Gastrocnemius medialis (tissue), 4 donors: ENCODE results near the gene S100A14. TPM values are rescaled to one million over a fixed set of nuclear protein-coding genes. Genes with fewer than 3 reads are reported as not detected.
"Not testable (repeated sequence)": the region's sequence is repeated elsewhere in the genome, so short reads cannot be mapped to it uniquely, and the experiment has no call there.

Experiments
- ATAC-seq, 2 donors: fragments of 150-250 bp; one replicate each; pipeline ENCODE4 v1.9.1; 2016
- DNase-seq, 2 donors: peaks; one replicate each; pipeline ENCODE4 v3.0.0-alpha.2; 2019
- H3K27ac ChIP-seq, 4 donors: fragments of 200-600 bp; sonication (generic); 1 replicate in 1 of 4; 2 replicates in 3 of 4; pipeline ENCODE4 v1.5.1; 2016 to 2018; ENCODE audit warnings: mild to moderate bottlenecking in 2 of 4, moderate library complexity in 1 of 4
- H3K27me3 ChIP-seq, 3 donors: fragments of 200-600 bp; sonication (generic) in 2 of 3; 1 replicate in 1 of 3; 2 replicates in 2 of 3; pipeline versions ENCODE4 v1.5.1 to v1.6.0; 2016 to 2019; ENCODE audit warnings: mild to moderate bottlenecking in 1 of 3, moderate library complexity in 1 of 3
- H3K36me3 ChIP-seq, 2 donors: fragments of 200-600 bp; sonication (generic) in 1 of 2; one replicate each; pipeline ENCODE4 v1.5.1; 2017 to 2018
- H3K4me1 ChIP-seq, 2 donors: fragments of 200-600 bp; sonication (generic) in 1 of 2; one replicate each; pipeline ENCODE4 v1.5.1; 2016 to 2017; ENCODE audit warnings: mild to moderate bottlenecking in 2 of 2
- H3K4me3 ChIP-seq, 4 donors: fragments of 200-600 bp; sonication (generic) in 3 of 4; 1 replicate in 1 of 4; 2 replicates in 3 of 4; pipeline ENCODE4 v1.5.1; 2016 to 2019; ENCODE audit warnings: mild to moderate bottlenecking in 2 of 4
- H3K9me3 ChIP-seq, 3 donors: fragments of 200-600 bp; sonication (generic) in 2 of 3; 1 replicate in 1 of 3; 2 replicates in 2 of 3; pipeline ENCODE4 v1.5.1; 2016 to 2019
- POLR2A ChIP-seq, 2 donors: fragments of 450-650 bp; IDR thresholded peaks; one replicate each; pipeline ENCODE4 v1.6.1; 2017; ENCODE audit warnings: antibody characterized with exemption in 2 of 2, mild to moderate bottlenecking in 2 of 2, moderate library complexity in 2 of 2
- in situ Hi-C, 4 donors: fragments of 200-750 bp; cut with MboI; loops; one replicate each; pipeline versions ENCODE4 v1.15.0 to v1.8.0; 2017; ENCODE audit warnings: low sequenced_read_pairs in 4 of 4
- intact Hi-C: fragments of 100-400 bp; cut with DNase I; formaldehyde crosslinking; loops from one replicate; pipeline ENCODE4 v1.15.1; 2023; ENCODE audit warnings: low total_unique reads
- total RNA-seq, 4 donors: library from RNA; depleted of rRNA; stranded (reverse); fragments of >200 nt; gene quantifications; one replicate each; pipeline versions ENCODE4 v1.1.0 to v1.2.3, GENCODE V29; 2016
- TF ChIP-seq, protein P1 (sequence below), 5 experiments: fragments of 450-650 bp in 3 of 5; fragments of 200-600 bp in 2 of 5; sonication (generic) in 2 of 5; IDR thresholded peaks in 4 of 5; conservative IDR thresholded peaks in 1 of 5; 1 replicate in 4 of 5; 2 replicates in 1 of 5; pipeline ENCODE4 v1.5.1; 2016 to 2019; ENCODE audit warnings: antibody characterized with exemption in 5 of 5, mild to moderate bottlenecking in 3 of 5, moderate library complexity in 3 of 5

S100A14 gene
- total RNA-seq, 4 donors from 2014 or later, result 1.8 TPM; not detected in 3

DNA sequence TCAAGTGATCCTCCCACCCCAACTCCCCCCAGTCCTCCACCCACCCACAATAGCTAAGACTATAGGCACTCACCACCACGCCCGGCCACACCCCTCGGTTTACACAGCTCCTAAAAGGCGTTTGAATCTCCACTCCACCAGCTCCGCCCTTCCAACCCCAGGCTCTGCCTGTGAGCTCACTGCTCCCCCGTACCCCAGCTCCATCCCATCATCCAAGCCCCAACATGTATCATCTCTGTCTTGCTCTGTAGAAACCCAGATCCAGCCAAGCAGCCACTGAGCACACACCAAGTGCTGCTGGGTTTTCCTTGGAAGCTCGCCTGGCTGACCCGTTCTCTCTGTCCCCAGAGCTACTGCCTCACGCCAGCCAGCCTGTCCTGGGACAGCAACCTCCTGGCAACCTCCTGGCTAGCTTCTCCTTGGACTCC, 38.5 kb downstream of the S100A14 start:
- no peak for ATAC-seq
- no peak for DNase-seq
- intact Hi-C loops, result no loop called here
- Histone ChIP-seq H3K4me1 (peaks cover 0 to 6% of the 10 kb centered on the region in 2 donors), H3K27me3 (peaks cover 0 to 4% (median 0%) of the 10 kb centered on the region in 3 donors), H3K4me3 (no peak overlapping the region), H3K9me3 (no peaks in the 10 kb centered on the region), H3K27ac (no peak overlapping the region), H3K36me3 (no peaks in the 10 kb centered on the region)
- TF ChIP-seq, protein P1, sequence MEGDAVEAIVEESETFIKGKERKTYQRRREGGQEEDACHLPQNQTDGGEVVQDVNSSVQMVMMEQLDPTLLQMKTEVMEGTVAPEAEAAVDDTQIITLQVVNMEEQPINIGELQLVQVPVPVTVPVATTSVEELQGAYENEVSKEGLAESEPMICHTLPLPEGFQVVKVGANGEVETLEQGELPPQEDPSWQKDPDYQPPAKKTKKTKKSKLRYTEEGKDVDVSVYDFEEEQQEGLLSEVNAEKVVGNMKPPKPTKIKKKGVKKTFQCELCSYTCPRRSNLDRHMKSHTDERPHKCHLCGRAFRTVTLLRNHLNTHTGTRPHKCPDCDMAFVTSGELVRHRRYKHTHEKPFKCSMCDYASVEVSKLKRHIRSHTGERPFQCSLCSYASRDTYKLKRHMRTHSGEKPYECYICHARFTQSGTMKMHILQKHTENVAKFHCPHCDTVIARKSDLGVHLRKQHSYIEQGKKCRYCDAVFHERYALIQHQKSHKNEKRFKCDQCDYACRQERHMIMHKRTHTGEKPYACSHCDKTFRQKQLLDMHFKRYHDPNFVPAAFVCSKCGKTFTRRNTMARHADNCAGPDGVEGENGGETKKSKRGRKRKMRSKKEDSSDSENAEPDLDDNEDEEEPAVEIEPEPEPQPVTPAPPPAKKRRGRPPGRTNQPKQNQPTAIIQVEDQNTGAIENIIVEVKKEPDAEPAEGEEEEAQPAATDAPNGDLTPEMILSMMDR (IDR thresholded peaks at IDR 0.05 in 4 of 5, conservative IDR thresholded peaks at IDR 0.05 in 1 of 5), result no peak
- TF ChIP-seq POLR2A (IDR thresholded peaks at IDR 0.05), result no peak
- in situ Hi-C loops, result loop anchor here in 1 of 4 donors (25.0 kb wide), 1 partner anchor 160 kb away; the partner anchor contains the start of gene INTS3

DNA sequence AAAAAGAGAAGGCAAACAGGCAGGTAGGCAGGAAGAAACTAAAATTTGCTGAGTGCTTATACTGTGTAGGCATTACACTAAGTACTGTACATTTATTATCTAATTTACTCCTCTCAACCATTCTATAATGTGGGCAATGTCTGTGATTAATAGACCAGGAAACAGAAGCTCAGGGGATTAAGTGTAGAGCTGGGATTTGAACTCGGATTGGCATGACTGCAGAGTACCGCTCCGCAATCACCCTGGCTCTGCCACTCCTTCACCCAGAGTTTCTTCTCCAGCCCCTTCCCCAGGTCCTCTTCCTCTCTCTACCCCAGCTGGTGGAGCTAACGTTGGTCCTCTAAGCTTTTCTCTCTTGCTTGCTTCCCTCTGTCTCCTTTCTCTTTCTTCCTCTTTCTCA, 39.0 kb downstream of the S100A14 start:
- Histone ChIP-seq H3K27ac (no peak overlapping the region), H3K27me3 (peaks cover 0 to 4% (median 0%) of the 10 kb centered on the region in 3 donors), H3K36me3 (no peaks in the 10 kb centered on the region), H3K4me3 (no peak overlapping the region), H3K9me3 (no peaks in the 10 kb centered on the region), H3K4me1 (peaks cover 4 to 11% of the 10 kb centered on the region in 2 donors)
- intact Hi-C loops (no loop called here), in situ Hi-C loops (loop anchor here in 1 of 4 donors (25.0 kb wide), 1 partner anchor 160 kb away; the partner anchor contains the start of gene INTS3)
- TF ChIP-seq, protein P1 (IDR thresholded peaks at IDR 0.05 in 4 of 5, conservative IDR thresholded peaks at IDR 0.05 in 1 of 5), result no peak
- TF ChIP-seq POLR2A (IDR thresholded peaks at IDR 0.05), result no peak
- DNase-seq, result no peak
- ATAC-seq, result no peak

DNA sequence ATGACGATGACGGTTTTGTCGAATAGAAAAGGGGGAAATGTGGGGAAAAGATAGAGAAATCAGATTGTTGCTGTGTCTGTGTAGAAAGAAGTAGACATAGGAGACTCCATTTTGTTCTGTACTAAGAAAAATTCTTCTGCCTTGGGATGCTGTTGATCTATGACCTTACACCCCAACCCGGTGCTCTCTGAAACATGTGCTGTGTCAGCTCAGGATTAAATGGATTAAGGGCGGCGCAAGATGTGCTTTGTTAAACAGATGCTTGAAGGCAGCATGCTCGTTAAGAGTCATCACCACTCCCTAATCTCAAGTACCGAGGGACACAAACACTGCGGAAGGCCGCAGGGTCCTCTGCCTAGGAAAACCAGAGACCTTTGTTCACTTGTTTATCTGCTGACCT, 40.6 kb downstream of the S100A14 start:
- H3K9me3 ChIP-seq, DNase-seq, H3K27me3 ChIP-seq, intact Hi-C loops, ATAC-seq, H3K36me3 ChIP-seq, H3K4me3 ChIP-seq, H3K27ac ChIP-seq: not testable (repeated sequence)
- in situ Hi-C loops, result loop anchor here in 1 of 4 donors (25.0 kb wide), 1 partner anchor 162 kb away; the partner anchor contains the start of gene INTS3
- peaks cover 7 to 13% of the 10 kb centered on the region in 2 donors for H3K4me1 ChIP-seq

DNA sequence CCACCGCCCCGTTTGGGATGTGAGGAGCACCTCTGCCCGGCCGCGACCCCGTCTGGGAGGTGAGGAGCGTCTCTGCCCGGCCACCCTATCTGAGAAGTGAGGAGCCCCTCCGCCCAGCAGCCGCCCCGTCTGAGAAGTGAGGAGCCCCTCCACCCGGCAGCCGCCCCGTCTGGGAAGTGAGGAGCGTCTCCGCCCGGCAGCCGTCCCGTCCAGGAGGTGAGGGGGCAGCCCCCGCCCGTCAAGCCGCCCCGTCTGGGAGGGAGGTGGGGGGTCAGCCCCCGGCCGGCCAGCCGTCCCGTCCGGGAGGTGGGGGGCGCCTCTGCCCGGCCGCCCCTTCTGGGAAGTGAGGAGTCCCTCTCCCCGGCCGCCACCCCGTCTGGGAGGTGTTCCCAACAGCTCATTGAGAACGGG, 41.0 kb downstream of the S100A14 start:
- H3K9me3 ChIP-seq, ATAC-seq, DNase-seq, H3K4me3 ChIP-seq, H3K27ac ChIP-seq, H3K36me3 ChIP-seq, H3K27me3 ChIP-seq, intact Hi-C loops: not testable (repeated sequence)
- H3K4me1 ChIP-seq, result peaks cover 7 to 13% of the 10 kb centered on the region in 2 donors
- in situ Hi-C loops, result loop anchor here in 1 of 4 donors (25.0 kb wide), 1 partner anchor 162 kb away; the partner anchor contains the start of gene INTS3

DNA sequence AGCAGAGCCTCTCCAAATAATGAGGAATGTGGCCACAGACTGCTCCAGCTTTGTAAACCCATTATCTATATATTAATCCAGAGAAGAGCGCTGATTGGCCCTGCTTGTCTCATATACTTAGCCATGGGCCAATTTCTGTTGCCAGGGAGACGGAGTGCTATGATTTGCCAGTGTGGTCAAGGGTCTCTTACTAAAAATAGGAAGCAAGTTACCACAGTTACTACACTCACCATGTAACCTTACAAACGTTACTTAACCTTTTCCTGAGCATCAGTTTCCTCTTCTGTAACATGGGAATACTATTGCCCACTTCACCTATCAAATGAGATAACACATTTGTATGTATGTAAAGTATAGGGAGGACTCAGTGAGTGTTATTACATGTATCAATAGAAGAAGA, 42.8 kb downstream of the S100A14 start:
- H3K27ac ChIP-seq, result peak overlapping the region; percentile 59 to 77 (median 67)
- H3K4me1 ChIP-seq, result peaks cover 7 to 19% of the 10 kb centered on the region in 2 donors
- H3K4me3 ChIP-seq, result no peak overlapping the region
- TF ChIP-seq POLR2A (IDR thresholded peaks at IDR 0.05), result no peak
- TF ChIP-seq, protein P1 (IDR thresholded peaks at IDR 0.05 in 4 of 5, conservative IDR thresholded peaks at IDR 0.05 in 1 of 5), result no peak
- intact Hi-C loops, result no loop called here
- ATAC-seq (no peak), DNase-seq (no peak)
- peaks cover 0 to 4% (median 0%) of the 10 kb centered on the region in 3 donors for H3K27me3 ChIP-seq
- H3K9me3 ChIP-seq, result no peaks in the 10 kb centered on the region
- in situ Hi-C loops, result no loop called here
- no peaks in the 10 kb centered on the region for H3K36me3 ChIP-seq
